Osteocyte (in vitro differentiated cells): ENCODE data around the gene CRYBA1. TPM values are rescaled to one million over a fixed set of nuclear protein-coding genes. Genes with fewer than 3 reads are reported as not detected.
"Not testable (repeated sequence)": the region's sequence is repeated elsewhere in the genome, so short reads cannot be mapped to it uniquely, and the experiment has no call there.

Experiments used
- DNase-seq: peaks from one replicate; pipeline ENCODE4 v3.0.0; 2021; ENCODE audit warnings: mixed read lengths; ENCODE audit not compliant: unreplicated experiment; ENCODE audit errors: extremely low spot score
- H3K27ac Mint-ChIP-seq: one replicate; pipeline ENCODE4 v1.8.0; 2021; ENCODE audit warnings: mild to moderate bottlenecking, mixed read lengths; ENCODE audit not compliant: unreplicated experiment
- H3K27me3 Mint-ChIP-seq: one replicate; pipeline ENCODE4 v1.8.0; 2021; ENCODE audit warnings: mixed read lengths; ENCODE audit not compliant: unreplicated experiment
- H3K36me3 Mint-ChIP-seq: one replicate; pipeline ENCODE4 v1.8.0; 2021; ENCODE audit warnings: mixed read lengths; ENCODE audit not compliant: unreplicated experiment
- H3K4me1 Mint-ChIP-seq: one replicate; pipeline ENCODE4 v1.8.0; 2021; ENCODE audit warnings: mixed read lengths; ENCODE audit not compliant: unreplicated experiment
- H3K4me3 Mint-ChIP-seq: one replicate; pipeline ENCODE4 v1.8.0; 2021; ENCODE audit warnings: mild to moderate bottlenecking, moderate library complexity, mixed read lengths; ENCODE audit not compliant: unreplicated experiment
- H3K9me3 Mint-ChIP-seq: one replicate; pipeline ENCODE4 v1.8.0; 2021; ENCODE audit warnings: mixed read lengths; ENCODE audit not compliant: unreplicated experiment
- CTCF ChIP-seq: fragments of 200-600 bp; sonication (generic); IDR thresholded peaks from 2 replicates; pipeline ENCODE4 v1.5.0; 2021; ENCODE audit warnings: antibody characterized with exemption, mild to moderate bottlenecking, moderate library complexity
- total RNA-seq: library from RNA; stranded (reverse); gene quantifications from 2 replicates; pipeline ENCODE4 v1.2.1, GENCODE V29; 2021

CRYBA1 gene
- total RNA-seq, 1 donor from 2014 or later = not detected

- H3K27ac Mint-ChIP-seq = peak overlapping the region; percentile 29
- H3K27me3 Mint-ChIP-seq = no peaks in the 10 kb centered on the region
- H3K4me1 Mint-ChIP-seq = peaks cover 33% of the 10 kb centered on the region
- H3K36me3 Mint-ChIP-seq = peaks cover 29% of the 10 kb centered on the region
- no peak for DNase-seq
- TF ChIP-seq CTCF = no peak
- no peak overlapping the region for H3K4me3 Mint-ChIP-seq
- H3K9me3 Mint-ChIP-seq = no peaks in the 10 kb centered on the region
Measured at GRCh38 chr17:29257756-29258155, 11.1 kb downstream of the CRYBA1 start.

GRCh38 chr17:29263916-29264315 lies 17.3 kb downstream of the CRYBA1 start:
- no peak overlapping the region for H3K27ac Mint-ChIP-seq

GRCh38 chr17:29271980-29272379 lies 25.3 kb downstream of the CRYBA1 start:
- H3K9me3 Mint-ChIP-seq, H3K27ac Mint-ChIP-seq: not testable (repeated sequence)
- H3K36me3 Mint-ChIP-seq = peaks cover 33% of the 10 kb centered on the region

More at GRCh38 chr17:29263916-29264315, 17.3 kb downstream of the CRYBA1 start:
- H3K4me3 Mint-ChIP-seq = no peak overlapping the region
- H3K27me3 Mint-ChIP-seq = no peaks in the 10 kb centered on the region
- peaks cover 40% of the 10 kb centered on the region for H3K36me3 Mint-ChIP-seq
- H3K9me3 Mint-ChIP-seq = no peaks in the 10 kb centered on the region
- no peak for DNase-seq
- H3K4me1 Mint-ChIP-seq = no peaks in the 10 kb centered on the region
- no peak for TF ChIP-seq CTCF

GRCh38 chr17:29273924-29274323 lies 27.3 kb downstream of the CRYBA1 start:
- H3K4me3 Mint-ChIP-seq = no peak overlapping the region
- H3K27me3 Mint-ChIP-seq = no peaks in the 10 kb centered on the region
- H3K4me1 Mint-ChIP-seq = peaks cover 14% of the 10 kb centered on the region
- H3K27ac Mint-ChIP-seq = no peak overlapping the region
- no peak for DNase-seq
- peaks cover 34% of the 10 kb centered on the region for H3K36me3 Mint-ChIP-seq
- no peak for TF ChIP-seq CTCF
- H3K9me3 Mint-ChIP-seq = no peaks in the 10 kb centered on the region

More at GRCh38 chr17:29271980-29272379, 25.3 kb downstream of the CRYBA1 start:
- not testable (repeated sequence) for H3K4me3 Mint-ChIP-seq, DNase-seq, H3K27me3 Mint-ChIP-seq
- peaks cover 12% of the 10 kb centered on the region for H3K4me1 Mint-ChIP-seq

GRCh38 chr17:29278692-29279091 lies 32.0 kb downstream of the CRYBA1 start:
- Mint-ChIP-seq H3K27ac (no peak overlapping the region), H3K36me3 (peaks cover 47% of the 10 kb centered on the region), H3K4me1 (peaks cover 30% of the 10 kb centered on the region), H3K9me3 (no peaks in the 10 kb centered on the region), H3K27me3 (no peaks in the 10 kb centered on the region), H3K4me3 (no peak overlapping the region)
- TF ChIP-seq CTCF = no peak
- no peak for DNase-seq
